Hepatic stellate cell (primary cell): ENCODE results near the gene CPSF4.
A peak's percentile ranks its signal among the peaks of the same experiment; 100 is the strongest.

Experiments
- DNase-seq: peaks from one replicate; pipeline ENCODE4 v3.0.0; 2011; ENCODE audit warnings: low spot score

CPSF4 gene

GRCh38 chr7:99448855-99449254 lies 10.1 kb downstream of the CPSF4 start:
- no peak for DNase-seq

GRCh38 chr7:99449326-99449725 lies 10.6 kb downstream of the CPSF4 start:
- no peak for DNase-seq

GRCh38 chr7:99451936-99452335 lies 13.2 kb downstream of the CPSF4 start:
- no peak for DNase-seq

- no peak for DNase-seq
These were observed 13.8 kb downstream of the CPSF4 start for GRCh38 chr7:99452541-99452940.

GRCh38 chr7:99453105-99453504 lies 14.4 kb downstream of the CPSF4 start:
- DNase-seq: no peak

GRCh38 chr7:99455874-99456273 lies 17.1 kb downstream of the CPSF4 start:
- no peak for DNase-seq

GRCh38 chr7:99456288-99456687 lies 17.5 kb downstream of the CPSF4 start:
- DNase-seq: no peak

GRCh38 chr7:99457050-99457649 lies 18.4 kb downstream of the CPSF4 start:
- no peak for DNase-seq

- DNase-seq: no peak
These were observed 19.1 kb downstream of the CPSF4 start for GRCh38 chr7:99457650-99458493.

GRCh38 chr7:99459087-99459486 lies 20.3 kb downstream of the CPSF4 start:
- DNase-seq: no peak

- no peak for DNase-seq
These were observed 21.9 kb downstream of the CPSF4 start for GRCh38 chr7:99460651-99461050.

GRCh38 chr7:99461221-99461620 lies 22.5 kb downstream of the CPSF4 start:
- DNase-seq: no peak

GRCh38 chr7:99465421-99465768 lies 26.7 kb downstream of the CPSF4 start:
- DNase-seq: no peak

GRCh38 chr7:99468336-99468918 lies 29.7 kb downstream of the CPSF4 start:
- no peak for DNase-seq

GRCh38 chr7:99469381-99470065 lies 30.8 kb downstream of the CPSF4 start:
- no peak for DNase-seq

GRCh38 chr7:99472561-99473314 lies 34.0 kb downstream of the CPSF4 start, which contains the start of gene ZNF789:
Gene ZNF789, plus strand, starts transcription at chr7:99472890. Its CDS starts 3,567 bp downstream, at chr7:99476457.
- DNase-seq: peak; percentile 100

- peak; percentile 84 for DNase-seq
These were observed 34.5 kb downstream of the CPSF4 start for GRCh38 chr7:99473315-99473596.

GRCh38 chr7:99476107-99476506 lies 37.4 kb downstream of the CPSF4 start:
- no peak for DNase-seq

- no peak for DNase-seq
These were observed 40.0 kb downstream of the CPSF4 start for GRCh38 chr7:99478464-99479440.

- no peak for DNase-seq
These were observed 46.4 kb downstream of the CPSF4 start for GRCh38 chr7:99485094-99485493.

GRCh38 chr7:99489235-99489634 lies 50.5 kb downstream of the CPSF4 start:
- DNase-seq: no peak
